IPS DF 19.7 (cell line): ENCODE measurements around the gene SCAMP3.

Experiments used
- DNase-seq: peaks from one replicate; pipeline ENCODE4 v3.0.0-alpha.2; 2013; ENCODE audit warnings: low read depth, low spot score

Gene SCAMP3

GRCh38 chr1:155285631-155286044 lies 23.5 kb upstream of the SCAMP3 start:
- DNase-seq, result no peak

GRCh38 chr1:155285063-155285462 lies 22.9 kb upstream of the SCAMP3 start:
- DNase-seq, result no peak

GRCh38 chr1:155284476-155284875 lies 22.3 kb upstream of the SCAMP3 start:
- no peak for DNase-seq

- no peak for DNase-seq
These were observed 20.4 kb upstream of the SCAMP3 start for GRCh38 chr1:155282488-155283091.

GRCh38 chr1:155279268-155279667 lies 17.1 kb upstream of the SCAMP3 start:
- DNase-seq, result no peak

- no peak for DNase-seq
These were observed 16.6 kb upstream of the SCAMP3 start for GRCh38 chr1:155278689-155279160.

- DNase-seq, result peak; percentile 91
These were observed 15.9 kb upstream of the SCAMP3 start for GRCh38 chr1:155277902-155278688.

- peak; percentile 93 for DNase-seq
These were observed 15.1 kb upstream of the SCAMP3 start, which contains the start of gene HCN3 for GRCh38 chr1:155277070-155277901. TSS of gene HCN3 (plus strand) at chr1:155277463. CDS start at chr1:155277591, 128 bp downstream.

GRCh38 chr1:155273343-155274245 lies 11.4 kb upstream of the SCAMP3 start, which contains the start of gene CLK2:
TSS of gene CLK2 (minus strand) at chr1:155273504. CDS start at chr1:155270977, 2,527 bp downstream.
- peak; percentile 93 for DNase-seq

GRCh38 chr1:155272466-155273342 lies 10.5 kb upstream of the SCAMP3 start:
- no peak for DNase-seq

- DNase-seq, result no peak
These were observed 7.2 kb upstream of the SCAMP3 start for GRCh38 chr1:155269381-155269780.

- DNase-seq, result no peak
These were observed 6.5 kb upstream of the SCAMP3 start for GRCh38 chr1:155268630-155269029.

GRCh38 chr1:155267373-155267772 lies 5.2 kb upstream of the SCAMP3 start:
- DNase-seq, result no peak

GRCh38 chr1:155266553-155266952 lies 4.4 kb upstream of the SCAMP3 start:
- DNase-seq, result no peak

- DNase-seq, result no peak
These were observed 907 bp upstream of the SCAMP3 start for GRCh38 chr1:155263067-155263466.

GRCh38 chr1:155261493-155261851 lies 688 bp downstream of the SCAMP3 start:
- DNase-seq, result no peak

GRCh38 chr1:155260276-155260675 lies 1.9 kb downstream of the SCAMP3 start:
- DNase-seq, result no peak

- DNase-seq, result no peak
These were observed 5.9 kb downstream of the SCAMP3 start for GRCh38 chr1:155256058-155256852.
